Activated CD4-positive, alpha-beta memory T cell treated with anti-CD3 and anti-CD28 coated beads, Interleukin-2, amount 10 ng/mL, durations not matched to agents 7 days and 5 days (primary cell): ENCODE data around the gene GART. TPM values are rescaled to one million over a fixed set of nuclear protein-coding genes. Genes with fewer than 3 reads are reported as not detected.
A peak's percentile ranks its signal among the peaks of the same experiment; 100 is the strongest.

Experiments used
- CTCF ChIA-PET: fragments of 350-600 bp; sonication (Branson Sonifier 250); formaldehyde crosslinking; loops from one replicate; lab custom pipeline; 2021; ENCODE audit warnings: antibody characterized with exemption, inconsistent platforms; lab: Charles Lee
- POLR2A ChIA-PET: fragments of 350-600 bp; sonication (Branson Sonifier 250); formaldehyde crosslinking; loops from one replicate; lab custom pipeline; 2021; ENCODE audit warnings: antibody characterized with exemption; lab: Charles Lee
- DNase-seq: peaks from one replicate; pipeline ENCODE4 v3.0.0-alpha.2; 2020
- H3K27ac Mint-ChIP-seq: one replicate; pipeline ENCODE4 v1.8.0; 2021; ENCODE audit warnings: mild to moderate bottlenecking, mixed read lengths
- H3K27me3 Mint-ChIP-seq: one replicate; pipeline ENCODE4 v1.8.0; 2021; ENCODE audit warnings: mixed read lengths
- H3K36me3 Mint-ChIP-seq: one replicate; pipeline ENCODE4 v1.8.0; 2021; ENCODE audit warnings: low read depth, mixed read lengths
- H3K4me1 Mint-ChIP-seq: one replicate; pipeline ENCODE4 v1.8.0; 2021; ENCODE audit warnings: mixed read lengths
- H3K4me3 Mint-ChIP-seq: one replicate; pipeline ENCODE4 v1.8.0; 2021; ENCODE audit warnings: mild to moderate bottlenecking, mixed read lengths
- H3K9me3 Mint-ChIP-seq: one replicate; pipeline ENCODE4 v1.8.0; 2021; ENCODE audit warnings: mixed read lengths
- total RNA-seq, 2 experiments: library from RNA; stranded (reverse); gene quantifications; one replicate each; pipeline ENCODE4 v1.2.3, GENCODE V29; 2021

The GART gene
- total RNA-seq, 2 experiments from 2014 or later = 108 to 111 TPM

DNA sequence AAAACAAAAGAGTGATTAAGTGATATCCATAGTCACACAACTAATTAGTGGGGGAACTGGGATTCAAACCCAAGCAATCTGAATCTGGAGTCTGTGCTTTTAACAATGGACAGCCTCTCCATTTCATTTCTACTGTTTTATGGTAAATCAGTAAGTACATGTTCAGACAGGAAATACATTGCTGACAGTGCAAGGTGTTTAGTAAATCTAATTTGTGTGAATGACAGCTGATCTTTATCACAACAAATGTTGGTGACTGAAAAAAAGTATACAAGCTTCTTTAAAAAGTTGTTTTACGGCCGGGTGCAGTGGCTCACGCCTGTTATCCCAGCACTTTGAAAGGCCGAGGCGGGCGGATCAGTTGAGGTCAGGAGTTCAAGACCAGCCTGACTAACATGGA lies 26.0 kb upstream of the GART start:
- peaks cover 63% of the 10 kb centered on the region for H3K36me3 Mint-ChIP-seq
- H3K27ac Mint-ChIP-seq = peak overlapping the region; percentile 50
- no peaks in the 10 kb centered on the region for H3K27me3 Mint-ChIP-seq
- CTCF ChIA-PET = interaction anchor here (1.9 kb wide), 1 partner anchor 38 kb away, joined by 7 read pairs; no protein-coding TSS in a partner anchor
- peaks cover 49% of the 10 kb centered on the region for H3K4me1 Mint-ChIP-seq
- POLR2A ChIA-PET = interaction anchor here (0.6 to 2.8 kb wide), 8 partner anchors 11 to 88 kb away, joined by 3 to 8 read pairs (median 4); partner anchors contain the start of genes DONSON, GART, SON and TMEM50B
- DNase-seq = no peak
- no peak overlapping the region for H3K4me3 Mint-ChIP-seq
- H3K9me3 Mint-ChIP-seq = no peaks in the 10 kb centered on the region

DNA sequence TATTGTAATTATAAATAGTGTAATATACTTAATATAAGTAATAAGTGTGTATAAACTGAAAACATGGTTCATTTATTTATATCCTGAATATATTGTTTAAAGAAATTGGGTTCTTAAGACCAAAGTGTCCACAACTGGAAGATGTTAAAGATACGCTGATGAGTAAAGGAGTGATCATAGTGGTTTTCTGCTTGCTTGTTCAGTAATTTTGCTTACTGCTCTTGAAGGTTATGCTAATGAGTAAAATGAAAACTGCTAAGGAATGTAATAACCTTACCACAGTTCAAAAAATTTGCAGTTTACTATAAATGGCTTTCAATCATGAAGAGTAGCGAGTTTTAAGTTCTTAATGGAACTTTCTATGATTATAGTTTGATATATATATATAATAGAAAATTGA lies 24.6 kb upstream of the GART start:
- H3K27ac Mint-ChIP-seq = no peak overlapping the region
- H3K36me3 Mint-ChIP-seq = peaks cover 60% of the 10 kb centered on the region
- H3K4me3 Mint-ChIP-seq = no peak overlapping the region
- no peaks in the 10 kb centered on the region for H3K27me3 Mint-ChIP-seq
- ChIA-PET POLR2A (interaction anchor here (0.8 to 2.8 kb wide), 6 partner anchors 13 to 23 kb away, joined by 3 to 8 read pairs (median 4); partner anchors contain the start of genes DONSON and SON), CTCF (interaction anchor here (1.0 to 1.7 kb wide), 2 partner anchors 11 to 39 kb away, joined by 3 to 8 read pairs; no protein-coding TSS in a partner anchor)
- H3K4me1 Mint-ChIP-seq = peaks cover 52% of the 10 kb centered on the region
- H3K9me3 Mint-ChIP-seq = no peaks in the 10 kb centered on the region
- DNase-seq = no peak

DNA sequence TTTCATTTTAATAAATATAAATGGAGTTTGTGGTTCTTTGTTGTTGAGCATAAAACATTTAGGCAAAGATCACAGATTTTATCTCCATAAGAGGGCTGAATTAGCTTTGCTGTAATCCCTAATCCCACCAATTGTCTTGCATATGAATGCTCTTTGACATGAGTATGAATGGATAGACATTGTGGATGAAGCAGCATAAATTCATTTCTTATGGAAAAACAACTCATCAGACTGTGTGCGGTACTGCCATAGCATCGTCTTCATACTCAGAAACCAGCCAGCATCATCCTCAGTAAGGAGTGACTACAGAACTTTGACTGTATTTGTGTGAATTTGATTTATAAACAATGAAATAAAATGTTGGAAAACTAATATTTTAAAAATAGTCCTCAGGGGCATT lies 20.5 kb upstream of the GART start:
- no peak overlapping the region for H3K27ac Mint-ChIP-seq
- H3K4me3 Mint-ChIP-seq = no peak overlapping the region
- no peaks in the 10 kb centered on the region for H3K27me3 Mint-ChIP-seq
- ChIA-PET POLR2A (interaction anchor here (1.7 to 2.9 kb wide), 2 partner anchors 11 to 21 kb away, joined by 4 to 10 read pairs; partner anchors contain the start of gene GART), CTCF (no interaction called here)
- H3K4me1 Mint-ChIP-seq = peaks cover 48% of the 10 kb centered on the region
- H3K36me3 Mint-ChIP-seq = peaks cover 71% of the 10 kb centered on the region
- no peaks in the 10 kb centered on the region for H3K9me3 Mint-ChIP-seq
- DNase-seq = no peak

DNA sequence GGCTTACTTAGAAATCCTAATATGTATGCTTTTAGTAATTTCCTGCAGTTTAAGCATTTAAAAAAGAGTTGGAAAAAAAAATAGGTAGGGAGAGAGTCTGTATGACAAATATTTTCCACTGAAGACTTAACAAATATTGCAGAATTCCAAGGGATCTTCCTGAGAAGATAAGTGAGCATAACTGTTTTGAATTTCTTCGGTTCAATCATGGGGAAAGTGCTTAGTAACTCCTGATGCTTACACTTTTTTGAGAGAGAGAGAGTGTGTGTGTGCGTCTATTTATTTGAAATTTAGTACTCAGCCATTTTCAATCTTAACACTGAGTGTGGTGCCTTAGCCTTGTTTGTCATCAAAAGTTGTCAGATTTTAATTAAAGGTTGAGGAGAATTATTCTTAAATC lies 19.5 kb upstream of the GART start:
- no peaks in the 10 kb centered on the region for H3K9me3 Mint-ChIP-seq
- H3K36me3 Mint-ChIP-seq = peaks cover 77% of the 10 kb centered on the region
- ChIA-PET CTCF (interaction anchor here (1.2 kb wide), 1 partner anchor 44 kb away, joined by 3 read pairs; no protein-coding TSS in a partner anchor), POLR2A (no interaction called here)
- no peak for DNase-seq
- no peak overlapping the region for H3K4me3 Mint-ChIP-seq
- H3K4me1 Mint-ChIP-seq = peaks cover 46% of the 10 kb centered on the region
- no peaks in the 10 kb centered on the region for H3K27me3 Mint-ChIP-seq
- peak overlapping the region; percentile 30 for H3K27ac Mint-ChIP-seq

GRCh38 chr21:33560965-33561364 lies 19.0 kb upstream of the GART start:
- H3K27me3 Mint-ChIP-seq = no peaks in the 10 kb centered on the region
- no peak overlapping the region for H3K4me3 Mint-ChIP-seq
- no peak overlapping the region for H3K27ac Mint-ChIP-seq
- ChIA-PET POLR2A (no interaction called here), CTCF (interaction anchor here (1.2 kb wide), 1 partner anchor 45 kb away, joined by 3 read pairs; no protein-coding TSS in a partner anchor)
- H3K4me1 Mint-ChIP-seq = peaks cover 46% of the 10 kb centered on the region
- H3K9me3 Mint-ChIP-seq = no peaks in the 10 kb centered on the region
- H3K36me3 Mint-ChIP-seq = peaks cover 80% of the 10 kb centered on the region
- DNase-seq = no peak

DNA sequence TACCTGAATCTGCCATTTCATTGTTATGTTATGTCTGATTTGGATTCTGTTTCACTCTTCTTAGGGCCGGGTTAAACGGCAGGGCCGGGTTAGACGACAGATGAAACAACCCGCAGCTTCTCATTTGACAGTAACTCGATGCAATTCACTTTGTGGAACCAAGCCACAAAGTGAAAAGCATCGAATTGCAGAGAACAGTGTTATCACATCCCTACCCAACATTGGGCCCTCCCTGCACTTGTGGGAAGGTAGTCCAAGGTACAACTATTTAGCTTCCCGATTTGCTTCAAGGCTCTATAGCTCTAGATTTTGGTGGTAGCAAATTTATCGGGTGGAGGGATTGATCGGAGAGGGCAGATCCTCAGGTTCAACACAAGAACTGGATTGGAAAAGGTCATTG lies 17.9 kb upstream of the GART start:
- H3K36me3 Mint-ChIP-seq = peaks cover 88% of the 10 kb centered on the region
- H3K4me3 Mint-ChIP-seq = no peak overlapping the region
- ChIA-PET CTCF (interaction anchor here (0.5 kb wide), 1 partner anchor 23 kb away, joined by 3 read pairs; no protein-coding TSS in a partner anchor), POLR2A (interaction anchor here (0.8 to 1.7 kb wide), 4 partner anchors 10 to 16 kb away, joined by 3 to 6 read pairs (median 4); partner anchors contain the start of gene SON)
- H3K27ac Mint-ChIP-seq = no peak overlapping the region
- no peak for DNase-seq
- H3K4me1 Mint-ChIP-seq = peaks cover 45% of the 10 kb centered on the region
- H3K27me3 Mint-ChIP-seq = no peaks in the 10 kb centered on the region
- H3K9me3 Mint-ChIP-seq = no peaks in the 10 kb centered on the region

DNA sequence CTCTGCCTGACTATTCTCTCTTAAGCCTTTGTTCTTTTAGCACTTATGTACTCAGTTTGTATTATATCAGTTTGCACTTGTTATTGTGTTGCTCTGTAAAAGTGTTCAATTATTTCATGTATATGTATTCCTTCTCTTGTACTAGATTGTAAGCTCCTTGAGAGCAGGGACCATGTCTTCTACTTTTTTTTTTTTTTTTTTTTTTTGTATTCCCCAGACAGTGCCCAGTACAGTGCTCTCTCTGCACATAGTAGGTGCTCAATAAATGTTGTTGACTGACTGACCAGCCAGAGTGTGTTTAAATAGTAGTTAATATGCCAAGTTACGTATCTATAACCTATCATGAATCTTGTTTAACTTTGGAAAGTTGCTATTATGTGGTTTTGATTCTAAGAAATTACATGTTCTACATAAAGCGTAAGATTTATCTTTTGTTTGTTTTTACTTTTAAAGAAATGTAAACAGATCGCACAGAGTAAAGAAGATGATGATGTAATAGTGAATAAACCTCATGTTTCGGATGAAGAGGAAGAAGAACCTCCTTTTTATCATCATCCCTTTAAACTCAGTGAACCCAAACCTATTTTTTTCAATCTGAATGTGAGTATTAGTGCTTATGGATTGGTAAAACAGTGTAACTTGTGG lies 17.0 kb upstream of the GART start:
- ChIA-PET CTCF (no interaction called here), POLR2A (interaction anchor here (1.0 to 2.6 kb wide), 4 partner anchors 9 to 30 kb away, joined by 3 to 22 read pairs (median 4); partner anchors contain the start of genes DONSON, GART and SON)
- H3K27me3 Mint-ChIP-seq = no peaks in the 10 kb centered on the region
- H3K4me3 Mint-ChIP-seq = no peak overlapping the region
- H3K9me3 Mint-ChIP-seq = no peaks in the 10 kb centered on the region
- no peak for DNase-seq
- H3K36me3 Mint-ChIP-seq = peaks cover 91% of the 10 kb centered on the region
- H3K27ac Mint-ChIP-seq = no peak overlapping the region
- peaks cover 52% of the 10 kb centered on the region for H3K4me1 Mint-ChIP-seq

- POLR2A ChIA-PET = interaction anchor here (0.6 to 2.6 kb wide), 3 partner anchors 14 to 296 kb away, joined by 3 to 22 read pairs (median 6); partner anchors contain the start of genes DONSON, GART and SON
- peaks cover 48% of the 10 kb centered on the region for H3K4me1 Mint-ChIP-seq
- peaks cover 91% of the 10 kb centered on the region for H3K36me3 Mint-ChIP-seq
- no peak for DNase-seq
- H3K4me3 Mint-ChIP-seq = no peak overlapping the region
- H3K27me3 Mint-ChIP-seq = no peaks in the 10 kb centered on the region
- no peak overlapping the region for H3K27ac Mint-ChIP-seq
- CTCF ChIA-PET = interaction anchor here (1.0 kb wide), 1 partner anchor 12 kb away, joined by 3 read pairs; no protein-coding TSS in a partner anchor
- H3K9me3 Mint-ChIP-seq = no peaks in the 10 kb centered on the region
These were observed 15.5 kb upstream of the GART start for GRCh38 chr21:33557447-33557846.

DNA sequence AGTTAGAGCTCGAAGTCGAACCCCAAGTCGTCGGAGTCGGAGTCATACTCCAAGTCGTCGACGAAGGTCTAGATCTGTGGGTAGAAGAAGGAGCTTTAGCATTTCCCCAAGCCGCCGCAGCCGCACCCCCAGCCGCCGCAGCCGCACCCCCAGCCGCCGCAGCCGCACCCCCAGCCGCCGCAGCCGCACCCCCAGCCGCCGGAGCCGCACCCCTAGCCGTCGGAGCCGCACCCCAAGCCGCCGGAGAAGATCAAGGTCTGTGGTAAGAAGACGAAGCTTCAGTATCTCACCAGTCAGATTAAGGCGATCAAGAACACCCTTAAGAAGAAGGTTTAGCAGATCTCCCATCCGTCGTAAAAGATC lies 13.0 kb upstream of the GART start:
- peaks cover 39% of the 10 kb centered on the region for H3K4me1 Mint-ChIP-seq
- H3K36me3 Mint-ChIP-seq = peaks cover 91% of the 10 kb centered on the region
- ChIA-PET CTCF (interaction anchor here (1.0 to 1.6 kb wide), 3 partner anchors 10 to 51 kb away, joined by 3 to 5 read pairs (median 5); no protein-coding TSS in a partner anchor), POLR2A (interaction anchor here (0.9 to 1.3 kb wide), 3 partner anchors 10 to 34 kb away, joined by 3 to 8 read pairs (median 3); partner anchors contain the start of genes DONSON and SON)
- no peak for DNase-seq
- H3K27me3 Mint-ChIP-seq = no peaks in the 10 kb centered on the region
- H3K9me3 Mint-ChIP-seq = no peaks in the 10 kb centered on the region
- no peak overlapping the region for H3K27ac Mint-ChIP-seq
- H3K4me3 Mint-ChIP-seq = no peak overlapping the region

DNA sequence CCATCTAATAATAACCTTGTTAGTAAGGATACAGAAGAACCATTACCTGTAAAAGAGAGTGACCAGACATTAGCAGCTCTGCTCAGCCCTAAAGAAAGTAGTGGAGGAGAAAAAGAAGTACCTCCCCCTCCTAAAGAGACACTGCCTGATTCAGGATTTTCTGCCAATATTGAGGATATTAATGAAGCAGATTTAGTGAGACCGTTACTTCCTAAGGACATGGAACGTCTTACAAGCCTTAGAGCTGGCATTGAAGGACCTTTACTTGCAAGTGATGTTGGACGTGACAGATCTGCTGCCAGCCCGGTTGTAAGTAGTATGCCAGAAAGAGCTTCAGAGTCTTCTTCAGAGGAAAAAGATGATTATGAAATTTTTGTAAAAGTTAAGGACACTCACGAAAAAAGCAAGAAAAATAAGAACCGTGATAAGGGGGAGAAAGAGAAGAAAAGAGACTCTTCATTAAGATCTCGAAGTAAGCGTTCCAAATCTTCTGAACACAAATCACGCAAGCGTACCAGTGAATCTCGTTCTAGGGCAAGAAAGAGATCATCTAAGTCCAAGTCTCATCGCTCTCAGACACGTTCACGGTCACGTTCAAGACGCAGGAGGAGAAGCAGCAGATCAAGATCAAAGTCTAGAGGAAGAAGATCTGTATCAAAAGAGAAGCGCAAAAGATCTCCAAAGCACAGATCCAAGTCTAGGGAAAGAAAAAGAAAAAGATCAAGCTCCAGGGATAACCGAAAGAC lies 12.5 kb upstream of the GART start:
- CTCF ChIA-PET = interaction anchor here (1.0 to 1.6 kb wide), 2 partner anchors 10 to 51 kb away, joined by 5 read pairs; no protein-coding TSS in a partner anchor
- no peaks in the 10 kb centered on the region for H3K9me3 Mint-ChIP-seq

GRCh38 chr21:33552999-33553598 lies 11.2 kb upstream of the GART start:
- Mint-ChIP-seq H3K4me3 (no peak overlapping the region), H3K27ac (no peak overlapping the region), H3K36me3 (peaks cover 92% of the 10 kb centered on the region), H3K27me3 (no peaks in the 10 kb centered on the region), H3K4me1 (peaks cover 38% of the 10 kb centered on the region), H3K9me3 (no peaks in the 10 kb centered on the region)
- no peak for DNase-seq
- ChIA-PET CTCF (no interaction called here), POLR2A (interaction anchor here (0.9 to 2.8 kb wide), 4 partner anchors 8 to 74 kb away, joined by 3 to 11 read pairs (median 6); partner anchors contain the start of genes SON and TMEM50B)

More for the DNA sequence above, 12.5 kb upstream of the GART start:
- Mint-ChIP-seq H3K27me3 (no peaks in the 10 kb centered on the region), H3K36me3 (peaks cover 91% of the 10 kb centered on the region), H3K4me1 (peaks cover 36% of the 10 kb centered on the region), H3K4me3 (no peak overlapping the region), H3K27ac (no peak overlapping the region)
- DNase-seq = no peak
- POLR2A ChIA-PET = interaction anchor here (0.9 to 1.3 kb wide), 3 partner anchors 10 to 34 kb away, joined by 3 to 8 read pairs (median 3); partner anchors contain the start of genes DONSON and SON
